ENCODE results near the gene NYAP2. TPM values are rescaled to one million over a fixed set of nuclear protein-coding genes. Genes with fewer than 3 reads are reported as not detected.

The NYAP2 gene
- total and polyA plus RNA-seq, 12 donors: 0.04 TPM; not detected in 11

- ATAC-seq: no peak
- DNase-seq: no peak
- Histone ChIP-seq H3K36me3 (no peaks in the 10 kb centered on the region), H3K4me3 (no peak overlapping the region), H3K27ac (no peak overlapping the region), H3K27me3 (no peaks in the 10 kb centered on the region), H3K9me3 (no peaks in the 10 kb centered on the region), H3K4me1 (no peaks in the 10 kb centered on the region)
- peak in 7 of 9 donors; percentile 36 to 62 (median 53) for TF ChIP-seq CTCF (IDR thresholded peaks at IDR 0.05)
- WGBS, 2 donors: 46 to 50% methylated on average over 4 of the region's 4 CpGs
- intact Hi-C loops (cut with DNase I): loop anchor here in 9 of 10 donors (2.0 to 10.0 kb wide), 10 partner anchors 127 to 1437 kb away; no protein-coding TSS in a partner anchor
These were observed 270.8 kb downstream of the NYAP2 start for GRCh38 chr2:225670111-225670974.

GRCh38 chr2:225678792-225679191, 279.3 kb downstream of the NYAP2 start:
- peaks cover 0 to 6% (median 0%) of the 10 kb centered on the region in 7 donors for H3K27me3 ChIP-seq
- H3K27ac ChIP-seq: no peak overlapping the region
- H3K36me3 ChIP-seq: no peaks in the 10 kb centered on the region
- no peaks in the 10 kb centered on the region for H3K4me1 ChIP-seq
- H3K9me3 ChIP-seq: no peaks in the 10 kb centered on the region
- no peak overlapping the region for H3K4me3 ChIP-seq
- ATAC-seq (no peak), DNase-seq (no peak)
- intact Hi-C loops (cut with DNase I): loop anchor here in 2 of 10 donors (5.0 to 10.0 kb wide), 3 partner anchors 901 to 1426 kb away; no protein-coding TSS in a partner anchor
- TF ChIP-seq CTCF (IDR thresholded peaks at IDR 0.05): no peak

GRCh38 chr2:225683258-225683657, 283.7 kb downstream of the NYAP2 start:
- TF ChIP-seq CTCF (IDR thresholded peaks at IDR 0.05): no peak
- WGBS, 2 donors: 75 to 77% methylated on average over 2 of the region's 2 CpGs
- H3K9me3 ChIP-seq: no peaks in the 10 kb centered on the region
- H3K36me3 ChIP-seq: no peaks in the 10 kb centered on the region
- ATAC-seq: no peak
- intact Hi-C loops (cut with DNase I): no loop called here
- no peaks in the 10 kb centered on the region for H3K4me1 ChIP-seq
- DNase-seq: no peak
- H3K27me3 ChIP-seq: peaks cover 0 to 6% (median 0%) of the 10 kb centered on the region in 7 donors
- H3K4me3 ChIP-seq: no peak overlapping the region
- H3K27ac ChIP-seq: no peak overlapping the region

- H3K27me3 ChIP-seq: no peaks in the 10 kb centered on the region
- no peak overlapping the region for H3K4me3 ChIP-seq
- DNase-seq: no peak
- WGBS, 2 donors: 75 to 80% methylated on average over 1 of the region's 1 CpG
- no peak overlapping the region for H3K27ac ChIP-seq
- no peak for TF ChIP-seq CTCF (IDR thresholded peaks at IDR 0.05)
- H3K9me3 ChIP-seq: no peaks in the 10 kb centered on the region
- intact Hi-C loops (cut with DNase I): loop anchor here in 1 of 10 donors (5.0 kb wide), 1 partner anchor 112 kb away; no protein-coding TSS in a partner anchor
- H3K36me3 ChIP-seq: no peaks in the 10 kb centered on the region
- H3K4me1 ChIP-seq: no peaks in the 10 kb centered on the region
- ATAC-seq: no peak
These were observed 290.6 kb downstream of the NYAP2 start for GRCh38 chr2:225690153-225690552.

Data from heart right ventricle (tissue), 16 donors.